NCI-H2029 (cell line): ENCODE measurements around the gene SH2D1B.
"Not testable (repeated sequence)": the region's sequence is repeated elsewhere in the genome, so short reads cannot be mapped to it uniquely, and the experiment has no call there.

Experiments
- DNase-seq: peaks from one replicate; lab custom pipeline; 2025; lab: John Stamatoyannopoulos, UW

Gene SH2D1B

GRCh38 chr1:162412002-162412401 lies at the start of gene SH2D1B:
Gene SH2D1B, minus strand, starts transcription at chr1:162412136. Its CDS starts 120 bp downstream, at chr1:162412016.
- no peak for DNase-seq

- no peak for DNase-seq
Observed at GRCh38 chr1:162458236-162458635, 46.3 kb upstream of the SH2D1B start.

- DNase-seq, result no peak
Observed at GRCh38 chr1:162456323-162456722, 44.4 kb upstream of the SH2D1B start.

GRCh38 chr1:162454361-162454760 lies 42.4 kb upstream of the SH2D1B start:
- not testable (repeated sequence) for DNase-seq

GRCh38 chr1:162446946-162447345 lies 35.0 kb upstream of the SH2D1B start:
- DNase-seq, result no peak

- DNase-seq, result no peak
Observed at GRCh38 chr1:162444903-162445302, 33.0 kb upstream of the SH2D1B start.

GRCh38 chr1:162432977-162433713 lies 21.2 kb upstream of the SH2D1B start:
- not testable (repeated sequence) for DNase-seq

GRCh38 chr1:162430583-162430982 lies 18.6 kb upstream of the SH2D1B start:
- DNase-seq, result no peak

- no peak for DNase-seq
Observed at GRCh38 chr1:162422662-162423375, 10.9 kb upstream of the SH2D1B start.

- DNase-seq, result no peak
Observed at GRCh38 chr1:162421258-162422164, 9.6 kb upstream of the SH2D1B start.

GRCh38 chr1:162420120-162420519 lies 8.2 kb upstream of the SH2D1B start:
- DNase-seq, result no peak

- DNase-seq, result not testable (repeated sequence)
Observed at GRCh38 chr1:162419450-162419931, 7.6 kb upstream of the SH2D1B start.

- DNase-seq, result not testable (repeated sequence)
Observed at GRCh38 chr1:162418584-162418983, 6.6 kb upstream of the SH2D1B start.

- no peak for DNase-seq
Observed at GRCh38 chr1:162417650-162418049, 5.7 kb upstream of the SH2D1B start.

- no peak for DNase-seq
Observed at GRCh38 chr1:162416909-162417308, 5.0 kb upstream of the SH2D1B start.

GRCh38 chr1:162416215-162416614 lies 4.3 kb upstream of the SH2D1B start:
- DNase-seq, result no peak

GRCh38 chr1:162407539-162407938 lies 4.4 kb downstream of the SH2D1B start:
- DNase-seq, result no peak

- no peak for DNase-seq
Observed at GRCh38 chr1:162406811-162407210, 5.1 kb downstream of the SH2D1B start.

- no peak for DNase-seq
Observed at GRCh38 chr1:162405800-162406199, 6.1 kb downstream of the SH2D1B start.

GRCh38 chr1:162404550-162405160 lies 7.3 kb downstream of the SH2D1B start:
- no peak for DNase-seq

- no peak for DNase-seq
Observed at GRCh38 chr1:162400790-162401355, 11.1 kb downstream of the SH2D1B start.
